Neural cell (in vitro differentiated cells): ENCODE results near the gene ZNF682. TPM values are rescaled to one million over a fixed set of nuclear protein-coding genes. Genes with fewer than 3 reads are reported as not detected.

Source experiments
- H2AFZ ChIP-seq: fragments of 200-600, 300-800 bp; sonication (generic), shearing (Covaris generic); 2 replicates; pipeline ENCODE4 v1.6.0; 2014; ENCODE audit warnings: low read depth, mild to moderate bottlenecking, antibody characterized with exemption, low read length, moderate library complexity
- H3F3A ChIP-seq: fragments of 200-600 bp; shearing (Covaris generic); 2 replicates; pipeline ENCODE4 v1.6.1; 2016; ENCODE audit warnings: mild to moderate bottlenecking, moderate library complexity, mixed read lengths, antibody characterized with exemption, low read length; ENCODE audit not compliant: insufficient read depth, poor library complexity, severe bottlenecking
- H3K27ac ChIP-seq: fragments of 200-600, 300-800 bp; sonication (generic), shearing (Covaris generic); 2 replicates; pipeline ENCODE4 v1.5.1; 2014; ENCODE audit warnings: mild to moderate bottlenecking, low read length, moderate library complexity
- H3K27me3 ChIP-seq: fragments of 300-800, 200-600 bp; sonication (generic), shearing (Covaris generic); 2 replicates; pipeline ENCODE4 v1.6.0; 2014; ENCODE audit warnings: mild to moderate bottlenecking, low read depth, low read length, moderate library complexity; ENCODE audit not compliant: insufficient read depth
- H3K36me3 ChIP-seq: fragments of 300-800, 200-600 bp; sonication (generic), shearing (Covaris generic); 2 replicates; pipeline ENCODE4 v1.5.1; 2014; ENCODE audit warnings: mild to moderate bottlenecking, antibody characterized with exemption, low read length, moderate library complexity; ENCODE audit not compliant: insufficient read depth
- H3K4me2 ChIP-seq: fragments of 300-800, 200-600 bp; sonication (generic), shearing (Covaris generic); 2 replicates; pipeline ENCODE4 v1.6.0; 2014; ENCODE audit warnings: mild to moderate bottlenecking, low read length
- H3K4me3 ChIP-seq: fragments of 300-800, 200-600 bp; sonication (generic), shearing (Covaris generic); 2 replicates; pipeline ENCODE4 v1.5.1; 2014; ENCODE audit warnings: mild to moderate bottlenecking, low read length, moderate library complexity
- H3K79me2 ChIP-seq: fragments of 200-600 bp; shearing (Covaris generic); replicated peaks from 2 replicates; pipeline ENCODE4 v1.6.0; 2014; ENCODE audit warnings: mild to moderate bottlenecking, low read length, moderate library complexity; ENCODE audit not compliant: insufficient read depth
- H3K9ac ChIP-seq: fragments of 300-800, 200-600 bp; sonication (generic), shearing (Covaris generic); 2 replicates; pipeline ENCODE4 v1.6.1; 2016; ENCODE audit warnings: mild to moderate bottlenecking, low read length, mixed read lengths
- H3K9me2 ChIP-seq: fragments of 200-600 bp; shearing (Covaris generic); 2 replicates; pipeline ENCODE4 v1.6.1; 2016; ENCODE audit warnings: mild to moderate bottlenecking, low read length, mixed read lengths; ENCODE audit not compliant: insufficient read depth
- H3K9me3 ChIP-seq: fragments of 200-600, 300-800 bp; sonication (generic), shearing (Covaris generic); 2 replicates; pipeline ENCODE4 v1.6.1; 2016; ENCODE audit warnings: mild to moderate bottlenecking, mixed run types, low read length, moderate library complexity, mixed read lengths
- H4K20me1 ChIP-seq: fragments of 200-600 bp; shearing (Covaris generic); 2 replicates; pipeline ENCODE4 v1.6.1; 2016; ENCODE audit warnings: mild to moderate bottlenecking, mixed run types; ENCODE audit not compliant: insufficient read depth
- CTCF ChIP-seq: fragments of 450-650 bp; IDR thresholded peaks from 2 replicates; pipeline ENCODE4 v1.5.1; 2014; ENCODE audit warnings: antibody characterized with exemption, mild to moderate bottlenecking, moderate library complexity; ENCODE audit not compliant: poor library complexity, severe bottlenecking
- EP300 ChIP-seq: fragments of 450-650 bp; conservative IDR thresholded peaks from 2 replicates; pipeline ENCODE4 v1.6.1; 2014; ENCODE audit warnings: antibody characterized with exemption, mild to moderate bottlenecking, moderate library complexity; ENCODE audit not compliant: poor library complexity, severe bottlenecking
- EZH2 ChIP-seq: fragments of 200-600, 300-800 bp; shearing (Covaris generic), sonication (generic); IDR thresholded peaks from 2 replicates; pipeline ENCODE4 v1.6.1; 2014; ENCODE audit warnings: antibody characterized with exemption, low read length, borderline replicate concordance, mild to moderate bottlenecking; ENCODE audit not compliant: insufficient read depth, poor library complexity, severe bottlenecking
- MXI1 ChIP-seq: fragments of 450-650 bp; conservative IDR thresholded peaks from 2 replicates; pipeline ENCODE4 v1.6.1; 2014; ENCODE audit warnings: antibody characterized with exemption, mild to moderate bottlenecking; ENCODE audit not compliant: poor library complexity, severe bottlenecking
- POLR2AphosphoS5 ChIP-seq: IDR thresholded peaks from 2 replicates; pipeline ENCODE4 v1.6.1; 2012
- RAD21 ChIP-seq: fragments of 450-650 bp; conservative IDR thresholded peaks from 2 replicates; pipeline ENCODE4 v1.6.1; 2014; ENCODE audit warnings: antibody characterized with exemption, mild to moderate bottlenecking, moderate library complexity
- REST ChIP-seq: IDR thresholded peaks from 2 replicates; pipeline ENCODE4 v1.6.1; 2012; ENCODE audit warnings: borderline replicate concordance
- SMC3 ChIP-seq: fragments of 450-650 bp; conservative IDR thresholded peaks from 2 replicates; pipeline ENCODE4 v1.6.1; 2014; ENCODE audit warnings: antibody characterized with exemption, mild to moderate bottlenecking, moderate library complexity; ENCODE audit not compliant: poor library complexity
- TAF1 ChIP-seq: IDR thresholded peaks from 2 replicates; pipeline ENCODE4 v1.6.1; 2012; ENCODE audit warnings: low read depth
- polyA plus RNA-seq: library from polyadenylated mRNA; depleted of rRNA; stranded (reverse); fragments of >200 nt; gene quantifications from 2 replicates; pipeline ENCODE4 v1.2.3, GENCODE V29; 2014

ZNF682 gene
- polyA plus RNA-seq, 1 donor from 2014 or later = 57.1 TPM

DNA sequence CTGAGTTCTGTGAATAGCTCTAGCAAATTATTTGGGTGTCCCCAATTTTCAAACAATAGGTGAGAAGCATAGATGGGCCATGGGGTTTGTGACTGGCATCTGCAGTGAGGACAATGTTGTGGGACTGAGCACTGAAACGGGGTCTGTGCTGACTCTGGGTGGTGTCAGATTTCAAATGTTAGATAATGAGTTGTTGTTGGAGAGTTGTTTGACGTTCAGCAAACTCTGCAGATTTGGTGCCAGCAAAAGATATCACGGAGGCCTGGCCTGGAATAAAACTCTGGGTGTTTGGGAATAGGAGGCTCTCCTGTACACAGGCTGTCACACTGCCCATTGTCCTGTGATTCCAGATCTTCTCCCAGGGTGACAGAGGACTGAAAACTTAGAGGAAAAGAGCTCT, 41.4 kb upstream of the ZNF682 start:
- H3K79me2 ChIP-seq = peaks cover 2% of the 10 kb centered on the region
- no peak overlapping the region for H3K9ac ChIP-seq
- H3F3A ChIP-seq = no peaks in the 10 kb centered on the region
- H3K27ac ChIP-seq = no peak overlapping the region
- no peaks in the 10 kb centered on the region for H3K36me3 ChIP-seq
- H3K4me2 ChIP-seq = no peak overlapping the region
- H4K20me1 ChIP-seq = no peaks in the 10 kb centered on the region
- H3K9me2 ChIP-seq = no peaks in the 10 kb centered on the region
- no peaks in the 10 kb centered on the region for H3K9me3 ChIP-seq
- H3K4me3 ChIP-seq = no peak overlapping the region
- TF ChIP-seq RAD21 (no peak), EZH2 (no peak), MXI1 (no peak), REST (no peak), POLR2AphosphoS5 (no peak), EP300 (no peak), CTCF (no peak), TAF1 (no peak), SMC3 (no peak)
- H2AFZ ChIP-seq = no peak overlapping the region
- no peaks in the 10 kb centered on the region for H3K27me3 ChIP-seq

DNA sequence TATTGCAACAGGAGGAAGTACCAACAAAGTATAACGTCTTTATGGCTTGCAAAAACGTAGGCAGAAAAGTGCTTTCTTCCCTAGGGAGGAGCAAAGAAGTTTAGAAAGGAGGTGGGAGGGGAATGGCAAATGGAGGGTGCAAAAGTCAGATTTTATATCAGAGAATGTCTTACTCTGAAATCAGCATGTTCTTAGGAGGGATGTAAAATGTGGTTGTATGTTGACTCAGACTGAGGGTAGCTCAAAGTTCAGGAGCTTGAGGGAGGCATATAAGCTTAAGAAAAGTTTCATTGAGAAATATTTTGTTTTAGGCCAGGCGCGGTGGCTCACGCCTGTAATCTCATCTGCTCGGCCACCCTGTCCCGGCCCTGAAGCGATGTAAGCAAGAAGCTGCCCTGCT, 40.2 kb upstream of the ZNF682 start:
- Histone ChIP-seq H3K9me3 (no peaks in the 10 kb centered on the region), H3K9me2 (no peaks in the 10 kb centered on the region), H3K27me3 (no peaks in the 10 kb centered on the region), H3K36me3 (no peaks in the 10 kb centered on the region), H3K4me2 (no peak overlapping the region), H3K9ac (no peak overlapping the region), H4K20me1 (no peaks in the 10 kb centered on the region), H3K4me3 (no peak overlapping the region), H3K79me2 (peaks cover 2% of the 10 kb centered on the region), H3K27ac (no peak overlapping the region), H3F3A (no peaks in the 10 kb centered on the region), H2AFZ (no peak overlapping the region)
- no peak for TF ChIP-seq RAD21
- TF ChIP-seq EZH2 = no peak
- TF ChIP-seq CTCF = no peak
- no peak for TF ChIP-seq SMC3
- TF ChIP-seq MXI1 = no peak
- no peak for TF ChIP-seq EP300
- TF ChIP-seq POLR2AphosphoS5 = no peak
- TF ChIP-seq REST = no peak
- TF ChIP-seq TAF1 = no peak
